GM03348 (cell line): ENCODE data around the gene NR6A1.
A peak's percentile ranks its signal among the peaks of the same experiment; 100 is the strongest.

Source experiments
- DNase-seq: peaks from one replicate; pipeline ENCODE4 v3.0.0; 2012; ENCODE audit warnings: low spot score

The NR6A1 gene

DNA sequence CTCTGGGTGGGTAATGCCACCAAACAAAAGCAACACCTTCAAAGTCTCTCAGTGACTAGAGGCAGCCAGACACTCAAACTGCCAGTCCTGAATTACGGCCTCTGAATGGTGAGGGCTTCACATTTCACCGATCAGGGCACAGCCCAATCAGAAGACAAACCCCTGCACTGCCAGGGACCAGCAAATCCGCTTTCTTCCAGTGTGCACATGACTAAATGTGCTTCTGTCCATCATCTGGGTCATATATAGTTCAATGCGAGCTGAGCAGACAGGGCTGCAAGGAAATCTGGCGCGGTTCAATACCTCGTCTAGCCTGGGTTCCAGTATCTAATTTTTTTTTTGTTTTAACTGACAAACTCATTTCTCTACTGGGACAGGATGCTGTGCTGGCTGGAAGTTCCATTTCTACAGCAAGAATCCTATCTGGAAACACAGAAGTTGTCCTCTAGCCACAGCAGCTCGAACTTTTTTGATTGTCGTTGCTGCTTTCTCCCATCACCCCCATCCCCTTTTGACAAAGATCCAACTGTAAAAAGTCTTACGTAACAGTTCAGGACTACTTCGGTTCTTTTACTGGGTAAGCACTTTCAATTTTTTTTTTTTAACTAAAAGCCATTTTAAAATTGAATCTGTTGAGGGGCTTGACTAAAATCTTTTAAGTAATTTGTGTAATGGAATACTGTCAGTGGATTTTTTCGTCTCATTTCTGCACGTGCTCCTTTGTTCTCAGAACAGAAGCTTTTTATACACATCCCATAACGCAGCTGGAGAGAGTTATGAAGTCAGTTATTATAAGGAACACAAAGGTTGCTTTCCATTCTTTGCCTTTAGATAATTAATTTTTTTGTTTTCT is 112.7 kb downstream of the NR6A1 start:
- peak; percentile 86 for DNase-seq

DNA sequence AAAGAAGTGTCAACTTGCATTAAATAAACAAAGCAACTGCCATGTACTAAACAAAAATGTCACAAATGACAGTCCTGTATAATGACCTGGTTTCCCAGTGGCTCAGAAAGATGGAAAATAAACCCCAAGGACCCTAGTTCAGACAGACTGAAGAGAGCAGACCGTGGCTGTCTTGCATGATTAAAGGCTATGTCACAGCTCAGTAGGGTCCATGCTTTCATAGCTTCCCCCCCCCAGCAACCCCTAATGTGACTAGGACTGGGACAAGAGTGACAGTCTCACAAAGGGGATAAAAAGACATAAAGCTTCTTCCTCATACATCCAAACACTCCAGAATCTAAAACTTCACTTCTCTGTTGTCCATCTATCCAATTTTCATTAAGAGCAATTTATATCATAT is 113.6 kb downstream of the NR6A1 start:
- DNase-seq, result no peak

DNA sequence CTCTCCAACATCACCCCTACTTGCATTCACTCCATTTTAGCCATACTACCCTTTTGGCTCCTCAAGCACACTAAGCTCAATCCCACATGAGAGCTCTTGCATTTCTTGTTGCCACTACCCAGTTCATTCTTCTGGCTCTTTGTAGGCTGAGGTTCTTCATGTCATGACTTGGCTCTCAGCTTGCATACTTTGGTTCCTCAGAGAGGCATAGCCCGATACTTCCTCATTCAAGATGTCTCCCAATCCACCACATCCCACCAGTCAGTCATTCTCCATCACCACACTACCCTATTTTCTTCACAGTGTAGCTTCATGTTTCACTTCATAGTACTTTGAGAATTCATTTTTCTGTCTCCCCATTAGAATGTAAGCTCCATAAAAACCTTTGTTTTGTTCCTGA is 116.7 kb downstream of the NR6A1 start:
- DNase-seq, result peak; percentile 16

DNA sequence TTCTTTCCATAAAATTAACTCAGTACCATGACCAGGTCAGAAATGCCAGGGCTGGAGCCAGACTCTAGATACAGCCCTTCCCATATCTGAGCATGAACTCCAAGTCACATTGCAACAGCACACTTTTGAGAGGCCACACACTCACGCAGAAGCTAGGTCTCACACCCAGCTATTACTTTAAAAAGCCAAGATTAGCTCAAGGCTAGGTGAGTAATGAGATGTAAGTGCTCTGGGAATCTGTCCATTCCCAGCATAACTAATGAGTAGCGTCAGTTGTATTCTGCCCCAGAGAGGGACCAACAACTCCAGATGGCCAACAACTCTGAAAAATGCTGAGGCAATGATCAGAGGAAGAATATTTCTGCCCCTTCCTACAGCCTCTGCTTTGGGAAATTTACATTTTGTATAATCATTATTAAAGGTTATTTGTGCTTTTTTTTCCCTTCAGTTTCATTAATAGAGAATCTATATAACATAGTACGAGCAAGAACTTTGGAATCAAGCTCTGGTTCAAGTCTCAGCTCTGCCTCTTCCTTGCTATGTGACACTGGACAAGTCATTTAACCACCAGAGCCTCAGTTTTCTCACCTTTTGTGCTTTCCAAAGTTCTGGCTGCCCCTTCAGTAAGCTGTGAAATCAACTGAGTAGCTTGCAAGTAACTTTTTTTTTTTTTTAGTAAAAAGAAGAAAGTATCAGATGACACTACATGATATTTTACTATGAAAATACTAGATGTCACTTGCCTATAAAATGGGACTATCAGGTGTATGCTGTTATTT is 118.3 kb downstream of the NR6A1 start:
- peak; percentile 86 for DNase-seq

DNA sequence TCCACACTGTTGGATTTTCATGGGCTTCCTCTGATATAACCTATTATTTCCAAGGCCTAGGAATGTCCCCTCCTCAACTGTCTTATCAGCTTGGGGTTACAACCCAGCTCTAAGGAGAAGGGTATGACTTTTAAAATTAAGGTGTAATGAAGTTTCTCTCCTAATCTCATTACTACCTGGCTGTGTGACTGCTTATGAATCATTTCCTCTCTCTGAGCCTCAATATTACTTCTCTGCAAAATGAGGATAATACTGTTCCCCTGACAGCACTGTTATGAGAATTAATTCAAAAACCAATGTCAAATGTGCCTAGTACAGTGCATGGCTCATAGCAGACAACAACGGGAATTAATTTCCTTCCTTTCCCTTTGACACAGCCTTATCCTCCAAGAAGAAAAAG is 118.9 kb downstream of the NR6A1 start:
- DNase-seq, result no peak

DNA sequence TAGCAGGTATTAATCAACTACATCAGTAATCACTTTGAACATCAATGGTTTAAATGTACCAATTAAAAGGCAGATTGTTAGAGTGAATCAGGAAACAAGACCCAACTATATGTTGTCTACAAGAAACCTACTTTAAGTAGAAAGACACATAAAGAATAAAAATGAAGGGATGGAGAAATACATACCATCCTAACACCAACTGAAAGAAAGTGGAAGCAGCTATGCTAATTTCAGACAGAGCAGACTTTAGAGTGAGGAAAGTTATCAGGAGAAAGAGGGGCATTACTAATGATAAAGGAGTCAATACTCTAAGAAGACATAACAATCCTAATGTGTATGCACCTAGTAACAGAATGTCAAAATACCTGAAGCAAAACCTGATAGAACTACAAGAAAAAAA is 125.8 kb downstream of the NR6A1 start:
- no peak for DNase-seq

DNA sequence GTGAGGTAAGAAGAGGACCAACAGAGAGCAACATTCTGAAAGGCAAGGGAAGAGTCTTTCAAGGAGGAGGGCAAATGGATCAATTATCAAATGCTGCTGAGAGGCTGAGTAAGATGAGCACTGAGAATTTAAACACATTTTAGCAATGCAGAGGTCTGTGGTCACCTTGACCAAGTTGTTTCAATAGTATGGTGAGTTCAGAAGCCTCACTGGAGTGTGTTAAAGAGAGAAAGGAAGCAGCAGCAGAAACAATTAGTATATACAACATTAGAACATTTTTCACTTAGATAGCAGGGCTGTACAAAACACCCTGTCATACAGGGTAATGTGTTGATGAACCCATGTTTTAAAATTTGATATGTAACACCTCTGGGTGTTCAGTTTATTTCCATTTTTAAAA is 131.5 kb downstream of the NR6A1 start:
- DNase-seq, result no peak

DNA sequence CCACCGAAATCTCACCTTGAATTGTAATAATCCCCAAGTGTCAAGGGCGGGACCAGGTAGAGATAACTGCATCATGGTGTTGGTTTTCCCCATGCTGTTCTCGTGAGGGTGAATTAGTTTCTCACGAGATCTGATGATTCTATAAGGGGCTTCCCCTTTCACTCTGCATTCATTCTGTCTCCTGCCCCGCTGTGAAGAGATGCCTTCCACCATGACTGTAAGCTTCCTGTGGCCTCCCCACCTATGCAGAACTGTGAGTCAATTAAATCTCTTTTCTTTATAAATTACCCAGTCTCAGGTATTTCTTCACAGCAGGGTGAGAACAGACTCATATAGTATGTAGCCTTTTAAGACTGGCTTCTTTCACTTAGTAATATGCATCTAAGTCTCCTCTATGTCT is 135.8 kb downstream of the NR6A1 start:
- no peak for DNase-seq

DNA sequence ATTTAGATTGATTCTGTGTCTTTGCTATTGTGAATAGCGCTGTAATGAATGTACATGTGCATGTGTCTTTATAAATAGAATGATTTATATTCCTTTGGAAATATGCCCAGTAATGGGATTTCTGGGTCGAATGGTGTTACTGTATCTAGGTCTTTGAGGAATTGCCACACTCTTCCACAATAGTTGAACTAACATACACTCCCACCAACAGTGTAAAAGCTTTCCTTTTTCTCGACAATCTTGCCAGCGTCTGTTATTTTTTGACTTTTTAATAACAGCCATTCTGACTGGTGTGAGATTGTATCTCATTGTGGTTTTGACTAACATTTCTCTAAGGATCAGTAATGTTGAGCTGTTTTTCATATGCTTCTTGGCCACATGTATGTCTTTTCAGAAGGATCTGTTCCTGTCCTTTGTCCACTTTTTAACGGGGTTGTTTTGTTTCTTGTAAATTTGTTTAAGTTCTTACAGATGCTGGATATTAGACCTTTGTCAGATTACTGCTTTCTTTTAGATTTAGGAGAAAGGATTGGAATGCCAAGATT is 139.0 kb downstream of the NR6A1 start:
- DNase-seq, result no peak

DNA sequence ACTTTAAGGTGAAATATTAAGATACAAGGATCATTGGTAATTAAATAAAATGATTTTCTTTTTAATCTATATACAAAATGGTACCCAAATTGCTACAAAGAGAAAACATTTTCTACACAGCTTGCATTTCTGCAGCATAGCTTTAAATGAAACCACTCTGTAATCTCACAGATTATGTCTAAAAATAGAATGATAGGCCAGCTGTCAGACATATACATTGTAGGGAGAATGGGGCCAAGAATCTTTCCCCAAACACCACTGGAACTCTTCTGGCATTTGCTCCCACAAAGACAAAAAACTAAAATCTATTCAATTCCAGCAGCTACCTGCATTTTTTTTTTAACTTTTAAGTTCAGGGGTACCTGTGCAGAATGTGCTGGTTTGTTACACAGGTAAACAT is 139.8 kb downstream of the NR6A1 start:
- DNase-seq, result no peak

DNA sequence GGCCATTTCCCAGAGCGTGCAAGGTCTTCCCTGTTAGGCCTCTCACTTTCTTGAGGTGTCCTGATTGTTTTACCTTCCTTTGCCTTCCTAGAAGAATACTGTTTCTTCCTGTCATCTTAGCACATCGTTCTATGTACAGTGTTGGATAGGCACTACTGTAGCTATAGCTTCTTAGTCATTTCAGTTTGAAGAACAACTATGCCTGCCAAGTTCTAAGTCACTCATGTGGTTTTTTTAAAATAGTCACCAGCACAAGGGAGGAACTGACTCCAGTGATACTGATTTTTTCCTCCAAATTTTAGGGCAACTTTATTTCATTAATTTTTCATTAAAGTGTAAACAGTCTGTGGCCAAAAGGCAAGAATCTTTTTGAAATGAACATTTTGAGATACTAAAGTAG is 141.5 kb downstream of the NR6A1 start:
- DNase-seq, result peak; percentile 67

DNA sequence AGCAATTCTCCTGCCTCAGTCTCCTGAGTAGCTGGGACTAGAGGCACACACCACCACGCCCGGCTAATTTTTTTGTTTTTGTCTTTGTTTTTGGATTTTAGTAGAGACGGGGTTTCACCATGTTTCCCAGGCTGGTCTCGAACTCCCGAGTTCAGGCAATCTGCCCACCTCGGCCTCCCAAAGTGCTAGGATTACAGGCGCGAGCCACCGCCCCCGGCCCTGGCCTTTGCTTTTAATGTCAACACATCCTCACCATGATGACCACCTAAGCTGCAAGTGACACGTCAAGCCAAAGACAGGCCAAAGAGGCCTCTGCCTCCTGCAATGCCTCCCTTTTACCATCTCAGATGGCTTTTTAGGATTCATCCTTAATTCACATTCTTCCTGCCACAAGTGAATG is 142.4 kb downstream of the NR6A1 start:
- no peak for DNase-seq

DNA sequence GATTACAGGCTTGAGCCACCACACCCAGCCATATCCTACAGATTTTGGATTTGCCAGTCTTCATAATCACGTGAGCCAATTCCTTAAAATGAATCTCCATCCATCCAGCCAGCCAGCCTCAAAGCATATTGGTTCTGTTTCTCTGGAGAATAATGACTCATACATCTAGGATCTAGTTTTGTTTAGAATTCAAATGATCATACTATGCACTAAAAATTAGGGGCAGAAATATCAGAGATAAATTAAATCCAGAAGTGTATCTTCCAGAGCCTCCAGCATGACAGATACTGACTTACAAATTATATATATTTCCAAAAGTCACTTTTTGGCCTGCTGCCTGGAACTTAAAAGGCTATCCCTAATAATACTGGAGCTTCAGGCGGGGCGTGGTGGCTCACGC is 144.8 kb downstream of the NR6A1 start:
- peak; percentile 31 for DNase-seq

DNA sequence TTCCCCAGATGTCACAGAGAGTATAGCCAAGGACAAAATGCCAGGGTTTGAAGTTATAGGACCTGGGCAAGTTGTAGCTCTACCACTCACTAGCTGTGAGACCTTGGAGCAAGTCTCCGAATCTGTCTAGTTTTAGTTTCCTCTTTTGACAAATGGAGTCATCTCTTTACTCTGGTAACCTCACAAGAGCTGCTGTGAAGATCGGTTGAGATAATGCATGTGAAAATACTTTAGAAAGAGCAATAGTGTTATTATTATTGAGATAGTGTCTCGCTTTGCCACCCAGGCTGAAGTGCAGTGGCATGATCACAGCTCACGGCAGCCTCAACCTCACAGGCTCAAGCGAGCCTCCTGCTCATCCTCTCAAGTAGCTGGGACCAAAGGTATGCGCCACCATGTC is 146.0 kb downstream of the NR6A1 start:
- DNase-seq, result no peak

DNA sequence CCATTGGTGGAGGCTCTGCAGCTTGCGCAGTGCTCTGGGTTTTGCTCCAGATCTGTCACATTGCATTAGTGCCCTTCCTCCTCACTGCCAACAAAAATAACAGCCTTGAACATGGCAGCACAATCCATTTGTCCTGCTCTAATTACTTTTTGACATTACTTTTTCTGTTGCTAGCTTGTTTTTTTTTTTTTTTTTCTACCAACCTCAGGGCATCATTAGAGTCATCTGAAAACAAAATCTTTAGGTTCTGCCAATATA is 146.4 kb downstream of the NR6A1 start:
- DNase-seq, result no peak

DNA sequence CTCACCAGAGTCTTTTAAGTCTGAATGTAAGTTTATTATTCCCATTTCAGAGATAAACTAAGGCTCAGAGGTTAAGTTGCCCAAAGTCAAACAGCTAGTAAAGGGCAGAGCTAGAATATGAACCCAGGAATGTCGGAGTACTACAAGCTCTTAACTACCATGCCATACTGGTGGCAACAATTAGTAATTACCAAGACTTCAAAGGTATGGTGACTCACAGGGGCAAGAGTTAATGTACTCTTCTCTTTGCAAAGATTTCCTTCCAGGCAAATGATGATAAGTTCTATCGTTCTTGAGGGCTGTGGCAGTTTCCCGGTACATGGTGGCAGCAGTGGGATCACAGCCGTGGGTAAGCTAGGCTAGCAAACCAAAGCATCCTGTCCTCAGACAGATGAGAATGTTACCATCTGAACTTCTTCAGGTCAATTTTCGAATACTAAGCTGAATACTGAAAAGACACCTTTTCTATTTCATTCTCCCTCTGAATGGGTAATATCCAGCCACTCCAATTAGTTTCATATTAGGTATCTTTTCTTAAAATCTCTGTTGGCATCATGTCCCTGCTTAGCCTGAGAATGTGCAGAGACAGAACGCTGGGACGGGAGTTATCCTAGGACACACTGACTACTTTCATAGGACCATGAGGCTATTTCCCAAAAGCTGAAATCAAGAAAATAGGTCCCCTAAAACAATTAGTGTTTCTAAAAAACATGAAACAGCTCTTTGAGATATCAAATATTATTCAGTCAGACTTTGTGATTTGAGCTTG is 147.0 kb downstream of the NR6A1 start:
- DNase-seq, result no peak

DNA sequence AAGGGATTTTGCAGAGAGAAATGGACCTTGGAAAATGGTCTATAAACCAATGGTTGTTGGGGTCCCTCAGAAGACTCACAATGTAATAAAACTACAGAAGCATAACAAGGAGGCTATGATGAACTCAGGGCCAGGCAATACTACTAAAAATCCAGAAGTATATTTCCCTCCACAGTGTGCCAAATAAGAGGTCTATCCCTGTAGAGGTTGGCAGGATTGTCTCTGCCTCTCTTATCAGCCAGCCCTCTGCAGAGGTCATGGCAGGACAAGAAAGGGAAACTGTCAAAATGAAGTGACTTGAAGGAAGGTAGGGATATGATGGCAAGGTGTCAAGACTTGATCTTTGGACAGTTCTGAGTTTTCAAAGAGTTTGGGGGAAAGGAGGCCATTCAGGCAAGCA is 148.2 kb downstream of the NR6A1 start:
- no peak for DNase-seq

DNA sequence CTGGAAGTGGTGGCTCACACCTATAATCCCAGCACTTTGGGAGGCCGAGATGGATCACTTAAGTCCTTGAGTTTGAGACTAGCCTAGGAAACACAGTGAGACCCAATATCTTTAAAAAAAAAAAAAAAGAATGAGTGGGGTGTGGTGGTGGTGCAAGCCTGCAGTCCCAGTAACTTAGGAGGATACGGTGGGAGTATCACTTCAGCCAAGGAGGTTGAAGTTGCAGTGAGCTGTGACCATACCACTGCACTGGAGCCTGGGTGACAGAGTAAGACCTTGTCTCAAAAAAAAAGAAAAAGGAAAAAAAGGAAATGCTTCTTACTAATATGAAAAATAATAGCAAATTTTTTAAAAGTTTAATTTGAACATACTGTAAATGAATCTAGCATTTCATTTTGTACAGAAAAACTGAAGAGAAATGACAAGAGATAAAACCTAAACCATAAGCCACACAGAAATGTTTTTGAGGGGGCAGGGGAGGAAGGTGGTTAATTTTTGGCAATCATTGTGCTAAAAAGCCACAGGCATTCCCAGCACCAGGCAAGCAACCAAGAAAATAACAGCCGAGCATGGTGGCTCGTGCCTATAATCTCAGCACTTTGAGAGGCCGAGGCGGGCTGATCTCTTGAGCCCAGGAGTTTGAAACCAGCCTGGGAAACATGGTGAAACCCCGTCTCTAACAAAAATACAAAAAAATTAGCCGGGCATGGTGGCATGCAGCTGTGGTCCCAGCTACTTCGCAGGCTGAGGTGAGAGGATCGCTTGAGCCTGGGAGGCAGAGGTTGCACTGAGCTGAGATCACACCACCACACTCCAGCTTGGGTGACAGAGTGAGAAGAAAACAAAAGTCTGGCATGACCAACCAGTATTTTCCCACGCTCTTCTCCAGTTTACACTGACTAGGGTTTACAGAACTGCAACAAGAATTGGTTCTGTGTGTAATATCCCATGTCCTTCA is 149.5 kb downstream of the NR6A1 start:
- peak; percentile 76 for DNase-seq

DNA sequence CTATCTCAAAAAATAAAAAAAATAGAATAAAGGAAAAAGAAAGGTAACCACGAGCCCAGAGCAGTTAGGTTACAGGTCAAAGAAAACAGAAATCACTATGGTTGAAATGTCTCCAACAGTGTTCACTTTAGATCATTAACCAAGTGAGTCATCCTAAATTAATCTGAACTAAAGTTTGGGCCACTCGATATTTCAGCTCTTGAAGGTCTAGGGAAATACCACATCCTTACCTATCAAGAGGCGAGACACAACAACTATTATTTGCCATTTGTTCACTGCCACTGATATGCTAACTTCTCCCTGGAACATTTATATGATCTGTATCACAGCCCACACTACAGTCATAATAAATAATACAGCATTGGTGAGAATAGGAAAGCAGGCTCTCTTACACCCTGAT is 152.6 kb downstream of the NR6A1 start:
- no peak for DNase-seq

DNA sequence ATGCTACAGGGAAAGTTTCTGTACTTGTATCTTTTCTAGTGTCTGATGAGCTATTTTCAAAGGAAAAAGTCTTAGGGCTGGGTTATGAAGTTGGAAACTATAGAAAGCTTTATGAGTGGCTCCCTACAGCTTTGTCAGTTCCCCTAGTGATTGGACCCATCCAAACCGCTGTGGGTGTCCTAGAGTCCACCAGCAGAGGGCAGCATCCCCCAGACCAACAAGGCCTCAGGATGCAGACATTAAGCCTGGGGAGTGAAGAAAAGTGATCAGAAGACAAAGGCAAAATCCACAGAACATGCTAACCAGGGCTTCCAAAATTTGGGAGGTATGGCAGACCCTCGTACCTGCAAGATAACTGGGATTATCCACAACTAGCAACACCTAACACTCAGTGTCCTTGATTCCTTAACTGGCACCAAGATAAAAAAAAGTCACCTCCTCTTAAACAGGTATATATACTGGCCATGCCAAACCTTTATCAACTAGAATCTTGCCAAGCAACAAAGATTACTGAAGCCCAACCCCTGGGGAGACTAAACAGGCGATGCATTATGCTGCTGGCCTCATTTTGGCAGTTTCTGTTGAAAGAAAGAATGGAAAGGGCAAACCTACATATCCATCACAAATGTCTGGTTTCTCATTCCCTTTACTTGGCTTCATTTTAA is 153.5 kb downstream of the NR6A1 start:
- peak; percentile 87 for DNase-seq

DNA sequence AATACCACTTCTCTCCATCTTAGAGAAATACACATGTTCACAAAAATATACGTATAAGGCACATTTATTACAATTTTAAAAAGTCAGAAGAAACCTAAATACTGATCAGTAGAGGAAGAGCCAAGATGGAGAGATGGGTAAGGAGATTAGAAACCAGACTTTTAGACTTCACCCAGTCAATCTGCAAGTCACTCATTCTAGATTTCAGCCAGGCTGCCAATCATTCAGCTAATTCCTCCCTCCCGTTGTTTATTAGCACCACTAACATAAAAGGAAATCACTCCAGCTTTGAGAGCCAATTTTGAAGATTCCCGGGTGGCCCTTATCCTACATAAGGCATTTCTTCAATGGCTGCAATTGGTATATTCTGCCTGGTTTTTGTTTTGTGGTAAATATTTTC is 154.2 kb downstream of the NR6A1 start:
- no peak for DNase-seq
